ENCODE results near the gene UBE2R2.
A peak's percentile ranks its signal among the peaks of the same experiment; 100 is the strongest.

UBE2R2 gene

DNA sequence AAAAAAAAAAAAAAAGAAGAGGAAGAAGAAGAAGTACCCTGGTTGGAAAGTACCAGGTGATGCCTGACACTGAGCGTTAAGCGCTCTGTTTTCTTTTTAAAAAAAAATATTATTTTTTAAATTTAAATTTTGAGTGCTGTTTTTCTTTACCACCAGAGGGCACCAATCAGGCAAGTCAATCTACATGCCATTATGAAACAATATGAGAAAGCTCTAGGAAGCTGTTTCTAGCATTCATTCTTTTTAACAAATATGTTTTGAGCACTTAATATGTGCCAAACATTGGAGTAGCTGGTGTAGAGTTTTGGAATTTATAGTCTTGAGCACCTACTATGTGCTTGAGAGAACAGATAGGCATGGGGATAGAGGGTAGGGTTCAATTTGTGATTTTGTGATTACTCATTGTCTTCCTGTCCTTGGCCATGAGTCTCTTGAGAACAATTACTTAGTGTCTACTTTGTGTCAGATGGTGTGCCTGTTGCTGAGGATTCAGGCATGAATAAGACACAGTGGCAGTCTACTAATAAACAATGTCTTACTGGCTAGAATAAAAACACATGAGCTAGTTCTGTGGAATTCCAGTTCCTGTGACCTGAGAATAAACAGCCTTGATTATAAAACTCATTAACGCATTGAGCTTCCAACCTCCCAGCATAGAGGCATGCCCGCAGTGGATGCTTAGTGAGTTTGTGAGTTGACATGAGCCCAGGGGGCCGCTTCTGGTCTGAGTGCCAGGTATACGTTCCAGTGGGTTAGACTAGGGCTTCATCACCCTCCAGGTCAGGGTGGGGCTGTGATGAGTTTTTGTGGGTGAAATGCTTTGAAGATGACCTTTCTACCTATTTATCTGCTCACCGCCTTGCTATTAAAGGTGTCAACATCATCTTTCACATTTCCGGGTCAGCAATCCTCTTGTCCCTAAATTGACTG lies 3.0 kb upstream of the UBE2R2 start:
- Histone ChIP-seq H3K9ac (ENCODE audit: low read depth, low read length, poor library complexity) (no peak overlapping the region), H3K27me3 (ENCODE audit: control insufficient read depth in 3 of 3, insufficient read depth in 3 of 3, low read depth in 1 of 3, low read length in 3 of 3) (no peaks in the 10 kb centered on the region), H2BK120ac (ENCODE audit: low read depth, low read length) (no peak overlapping the region), H4K8ac (ENCODE audit: low read depth, low read length) (no peak overlapping the region), H3K23ac (ENCODE audit: low read depth, low read length, poor library complexity) (no peak overlapping the region), H3K4me2 (ENCODE audit: insufficient read depth, low read length, poor library complexity, severe bottlenecking) (no peak overlapping the region), H2BK5ac (ENCODE audit: low read length) (no peak overlapping the region), H3K4me3 (ENCODE audit: low read length in 2 of 2) (no peak overlapping the region), H3K4me1 (ENCODE audit: control insufficient read depth in 2 of 2, insufficient read depth in 1 of 2, low read depth in 1 of 2, low read length in 2 of 2) (peaks cover 4 to 7% of the 10 kb centered on the region in 2 donors), H3K4ac (ENCODE audit: low read length) (no peak overlapping the region), H2AK5ac (ENCODE audit: low read depth, low read length) (no peak overlapping the region), H2BK15ac (ENCODE audit: low read length) (no peak overlapping the region), H3K9me3 (replicated peaks in 1 of 2; ENCODE audit: control insufficient read depth in 2 of 2, insufficient read depth in 1 of 2, low read depth in 1 of 2, low read length in 2 of 2) (no peaks in the 10 kb centered on the region), H3K18ac (ENCODE audit: low read length) (no peak overlapping the region), H3K36me3 (replicated peaks in 1 of 2; ENCODE audit: control insufficient read depth in 2 of 2, insufficient read depth in 2 of 2, low read length in 2 of 2) (no peaks in the 10 kb centered on the region), H3K14ac (ENCODE audit: low read length) (no peak overlapping the region), H2BK12ac (ENCODE audit: low read length) (no peak overlapping the region), H2AFZ (ENCODE audit: low read length) (no peak overlapping the region), H3K79me1 (ENCODE audit: low read depth, low read length) (peaks cover 1% of the 10 kb centered on the region), H4K91ac (ENCODE audit: low read depth, low read length, poor library complexity) (no peak overlapping the region), H3K27ac (replicated peaks; ENCODE audit: low read length) (no peak overlapping the region)
- no CpG with 5 or more reads among the region's 8 CpGs for WGBS, 2 donors (ENCODE audit: extremely low coverage in 2 of 2, insufficient read length in 2 of 2, insufficient replicate concordance in 1 of 2)
- DNase-seq (ENCODE audit: low spot score), result no peak

GRCh38 chr9:33815781-33816180 lies 1.2 kb upstream of the UBE2R2 start:
- Histone ChIP-seq H3K36me3 (replicated peaks in 1 of 2; ENCODE audit: control insufficient read depth in 2 of 2, insufficient read depth in 2 of 2, low read length in 2 of 2) (peaks cover 0 to 11% of the 10 kb centered on the region in 2 donors), H3K18ac (ENCODE audit: low read length) (no peak overlapping the region), H3K9me3 (replicated peaks in 1 of 2; ENCODE audit: control insufficient read depth in 2 of 2, insufficient read depth in 1 of 2, low read depth in 1 of 2, low read length in 2 of 2) (no peaks in the 10 kb centered on the region)

GRCh38 chr9:33817327-33818166 lies 587 bp downstream of the UBE2R2 start:
- peak overlapping the region; percentile 77 for H2AFZ ChIP-seq (ENCODE audit: low read length)
- H3K18ac ChIP-seq (ENCODE audit: low read length), result peak overlapping the region; percentile 98
- no CpG with 5 or more reads among the region's 81 CpGs for WGBS, 2 donors (ENCODE audit: extremely low coverage in 2 of 2, insufficient read length in 2 of 2, insufficient replicate concordance in 1 of 2)
- peak overlapping the region; percentile 99 for H2AK5ac ChIP-seq (ENCODE audit: low read depth, low read length)
- H3K14ac ChIP-seq (ENCODE audit: low read length), result peak overlapping the region; percentile 84
- peak; percentile 70 for DNase-seq (ENCODE audit: low spot score)
- peak overlapping the region; percentile 100 for H2BK5ac ChIP-seq (ENCODE audit: low read length)
- peak overlapping the region; percentile 91 for H3K9ac ChIP-seq (ENCODE audit: low read depth, low read length, poor library complexity)
- peak overlapping the region; percentile 94 for H3K4ac ChIP-seq (ENCODE audit: low read length)
- H3K4me1 ChIP-seq (ENCODE audit: control insufficient read depth in 2 of 2, insufficient read depth in 1 of 2, low read depth in 1 of 2, low read length in 2 of 2), result peaks cover 4 to 10% of the 10 kb centered on the region in 2 donors
- H4K8ac ChIP-seq (ENCODE audit: low read depth, low read length), result peak overlapping the region; percentile 57
- peak overlapping the region; percentile 68 for H3K23ac ChIP-seq (ENCODE audit: low read depth, low read length, poor library complexity)
- peak overlapping the region; percentile 77 for H2BK15ac ChIP-seq (ENCODE audit: low read length)
- no peak overlapping the region for H2BK12ac ChIP-seq (ENCODE audit: low read length)
- H3K79me1 ChIP-seq (ENCODE audit: low read depth, low read length), result peaks cover 1% of the 10 kb centered on the region
- H3K4me2 ChIP-seq (ENCODE audit: insufficient read depth, low read length, poor library complexity, severe bottlenecking), result peak overlapping the region; percentile 37
- no peaks in the 10 kb centered on the region for H3K27me3 ChIP-seq (ENCODE audit: control insufficient read depth in 3 of 3, insufficient read depth in 3 of 3, low read depth in 1 of 3, low read length in 3 of 3)
- peak overlapping the region; percentile 65 to 87 for H3K4me3 ChIP-seq (ENCODE audit: low read length in 2 of 2)
- H3K9me3 ChIP-seq (replicated peaks in 1 of 2; ENCODE audit: control insufficient read depth in 2 of 2, insufficient read depth in 1 of 2, low read depth in 1 of 2, low read length in 2 of 2), result no peaks in the 10 kb centered on the region
- H3K36me3 ChIP-seq (replicated peaks in 1 of 2; ENCODE audit: control insufficient read depth in 2 of 2, insufficient read depth in 2 of 2, low read length in 2 of 2), result peaks cover 0 to 14% of the 10 kb centered on the region in 2 donors
- peak overlapping the region; percentile 98 for H4K91ac ChIP-seq (ENCODE audit: low read depth, low read length, poor library complexity)
- peak overlapping the region; percentile 78 for H2BK120ac ChIP-seq (ENCODE audit: low read depth, low read length)
- peak overlapping the region; percentile 99 for H3K27ac ChIP-seq (replicated peaks; ENCODE audit: low read length)

More at GRCh38 chr9:33815781-33816180, 1.2 kb upstream of the UBE2R2 start:
- Histone ChIP-seq H3K4ac (ENCODE audit: low read length) (no peak overlapping the region), H3K23ac (ENCODE audit: low read depth, low read length, poor library complexity) (no peak overlapping the region), H2BK12ac (ENCODE audit: low read length) (no peak overlapping the region), H3K27me3 (ENCODE audit: control insufficient read depth in 3 of 3, insufficient read depth in 3 of 3, low read depth in 1 of 3, low read length in 3 of 3) (no peaks in the 10 kb centered on the region), H2BK120ac (ENCODE audit: low read depth, low read length) (no peak overlapping the region), H3K4me2 (ENCODE audit: insufficient read depth, low read length, poor library complexity, severe bottlenecking) (no peak overlapping the region), H4K91ac (ENCODE audit: low read depth, low read length, poor library complexity) (no peak overlapping the region), H3K79me1 (ENCODE audit: low read depth, low read length) (peaks cover 1% of the 10 kb centered on the region), H2BK15ac (ENCODE audit: low read length) (no peak overlapping the region), H2AK5ac (ENCODE audit: low read depth, low read length) (no peak overlapping the region), H3K27ac (replicated peaks; ENCODE audit: low read length) (no peak overlapping the region), H3K4me1 (ENCODE audit: control insufficient read depth in 2 of 2, insufficient read depth in 1 of 2, low read depth in 1 of 2, low read length in 2 of 2) (peaks cover 4 to 10% of the 10 kb centered on the region in 2 donors), H3K14ac (ENCODE audit: low read length) (no peak overlapping the region), H3K9ac (ENCODE audit: low read depth, low read length, poor library complexity) (no peak overlapping the region), H2BK5ac (ENCODE audit: low read length) (no peak overlapping the region), H4K8ac (ENCODE audit: low read depth, low read length) (no peak overlapping the region), H3K4me3 (ENCODE audit: low read length in 2 of 2) (no peak overlapping the region), H2AFZ (ENCODE audit: low read length) (no peak overlapping the region)
- WGBS, 2 donors (ENCODE audit: extremely low coverage in 2 of 2, insufficient read length in 2 of 2, insufficient replicate concordance in 1 of 2), result no CpG with 5 or more reads among the region's 7 CpGs
- DNase-seq (ENCODE audit: low spot score), result no peak
